Pancreas (tissue), 10 donors: ENCODE data around the gene ZCWPW1. TPM values are rescaled to one million over a fixed set of nuclear protein-coding genes. Genes with fewer than 3 reads are reported as not detected.
A peak's percentile ranks its signal among the peaks of the same experiment; 100 is the strongest.
"Not testable (repeated sequence)": the region's sequence is repeated elsewhere in the genome, so short reads cannot be mapped to it uniquely, and the experiment has no call there.

ENCODE experiments used
- ATAC-seq, 4 donors: fragments of 200-7000 bp; cut with Tn5 transposase; one replicate each; pipeline versions ENCODE4 v1.8.0 to v1.9.1; 2020; ENCODE audit warnings: mild to moderate bottlenecking in 4 of 4, moderate library complexity in 4 of 4
- DNase-seq, 6 donors: peaks; one replicate each; pipeline ENCODE4 v3.0.0-alpha.2; 2020
- FAIRE-seq: peaks from 2 replicates; lab custom pipeline; 2012; peaks lifted over from hg19 to GRCh38; lab: Jason Lieb, UNC
- H3K27ac ChIP-seq, 4 donors: fragments of 200-600 bp; sonication (generic); 1 replicate in 3 of 4; 2 replicates in 1 of 4; pipeline versions ENCODE4 v1.5.0 to v1.8.0; 2020
- H3K27me3 ChIP-seq, 4 donors: fragments of 200-600 bp; one replicate each; pipeline ENCODE4 v1.8.0; 2021
- H3K36me3 ChIP-seq, 3 donors: fragments of 200-600 bp; sonication (generic) in 1 of 3; one replicate each; pipeline versions ENCODE4 v1.5.0 to v1.8.0; 2020 to 2021
- H3K4me1 ChIP-seq, 3 donors: fragments of 200-600 bp; one replicate each; pipeline ENCODE4 v1.8.0; 2021
- H3K4me3 ChIP-seq, 4 donors: fragments of 200-600 bp; sonication (generic) in 2 of 4; one replicate each; pipeline versions ENCODE4 v1.5.0 to v1.8.0; 2020 to 2021
- H3K9me3 ChIP-seq, 4 donors: fragments of 200-600 bp; one replicate each; pipeline ENCODE4 v1.8.0; 2021
- CTCF ChIP-seq, 4 donors: fragments of 200-600 bp; sonication (generic) in 3 of 4; IDR thresholded peaks; one replicate each; pipeline versions ENCODE4 v1.5.0 to v1.8.0; 2021; ENCODE audit warnings: antibody characterized with exemption in 4 of 4
- WGBS, 2 donors: extraction: QIAGEN DNeasy Blood & Tissue Kit; methylation state at CpG; one replicate each; pipeline ENCODE4 v1.1.7; 2013; 5-methylcytosine and 5-hydroxymethylcytosine counted together
- intact Hi-C, 3 donors: fragments of 100-400 bp; cut with DNase I; formaldehyde crosslinking; loops; one replicate each; pipeline versions ENCODE4 v1.11.1 to v1.14.2; 2022
- polyA plus RNA-seq, 2 donors: library from polyadenylated mRNA; stranded (reverse); fragments of 200-250 nt; gene quantifications; one replicate each; pipeline ENCODE4 v1.2.3, GENCODE V29; 2013
- total RNA-seq, 6 donors: library from RNA; stranded (reverse); fragmentation: NEBNext Ultra II Directional in 4 of 6; extraction: Animal tissue kit (Norgen Biotek cat#: 25700) in 4 of 6; gene quantifications; one replicate each; pipeline versions ENCODE4 v1.2.1 to v1.2.4, GENCODE V29; 2021 to 2023
- donor health status: healthy with polysubstance abuse.
- donor health status: DM: no; HTN: no; CAD: no; lungs with moderate emphysema.
- donor health status: DM: no; HTN: no; CAD: no.
- donor health status: control.
- donor health status: control.
- donor health status: Bipolar disorder and iron deficiency.
- donor health status: DM: yes; HTN: yes; CAD: no.
- donor health status: DM: no; HTN: no; CAD: no.
- donor health status: DM: no; HTN: no; CAD: no.
- donor health status: DM: yes; HTN: yes; CAD: no.

The ZCWPW1 gene
- total and polyA plus RNA-seq, 8 donors = 1.6 to 18.9 (median 2.3) TPM

- no peak for DNase-seq
- ATAC-seq = peak in 2 of 4 donors; percentile 50
These were observed 48.3 kb downstream of the ZCWPW1 start for GRCh38 chr7:100380196-100380595.

DNA sequence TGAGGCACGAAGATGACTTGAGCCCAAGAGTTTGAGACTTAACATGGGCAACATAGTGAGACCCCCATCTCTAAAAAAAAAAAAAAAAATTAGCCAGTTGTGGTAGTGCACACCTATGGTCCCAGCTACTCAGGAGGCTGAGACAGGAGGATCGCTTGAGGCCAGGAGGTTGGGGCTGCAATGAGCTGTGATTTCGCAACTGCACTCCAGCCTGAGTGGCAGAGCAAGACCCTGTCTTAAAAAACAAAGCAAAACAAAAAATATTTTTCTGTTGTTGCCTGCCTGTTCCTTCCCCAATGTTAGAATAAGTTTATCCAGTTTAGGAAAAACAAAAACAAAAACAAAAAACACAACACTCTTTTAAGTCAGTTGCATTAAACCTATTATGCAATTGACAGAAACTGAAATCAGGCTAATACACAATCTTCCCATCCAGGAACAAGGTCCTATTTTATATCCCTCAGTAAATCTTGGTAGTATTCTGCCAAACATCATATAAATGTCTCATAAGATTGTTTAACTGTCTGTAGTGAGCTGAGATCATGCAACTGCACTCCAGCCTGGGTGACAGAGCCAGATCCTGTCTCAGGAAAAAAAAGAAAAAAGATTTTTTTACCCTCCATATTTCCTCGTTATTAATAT lies 50.3 kb downstream of the ZCWPW1 start:
- no peak for TF ChIP-seq CTCF (IDR thresholded peaks at IDR 0.05)
- WGBS, 2 donors = 87 to 89% methylated on average over 4 of the region's 4 CpGs
- intact Hi-C loops = no loop called here
- H3K4me1 ChIP-seq = no peaks in the 10 kb centered on the region
- no peaks in the 10 kb centered on the region for H3K9me3 ChIP-seq
- H3K27me3 ChIP-seq = no peaks in the 10 kb centered on the region
- no peak overlapping the region for H3K4me3 ChIP-seq
- no peak for ATAC-seq
- no peak for DNase-seq
- FAIRE-seq = no peak
- no peak overlapping the region for H3K27ac ChIP-seq
- H3K36me3 ChIP-seq = no peaks in the 10 kb centered on the region

More at GRCh38 chr7:100380196-100380595, 48.3 kb downstream of the ZCWPW1 start:
- intact Hi-C loops = no loop called here
- H3K36me3 ChIP-seq = no peaks in the 10 kb centered on the region
- no peak for TF ChIP-seq CTCF (IDR thresholded peaks at IDR 0.05)
- FAIRE-seq = no peak
- peak overlapping the region in 1 of 4 donors; percentile 51 for H3K27ac ChIP-seq
- H3K9me3 ChIP-seq = no peaks in the 10 kb centered on the region
- H3K4me3 ChIP-seq = no peak overlapping the region
- H3K27me3 ChIP-seq = no peaks in the 10 kb centered on the region
- H3K4me1 ChIP-seq = no peaks in the 10 kb centered on the region
- WGBS, 2 donors = 81 to 88% methylated on average over 4 of the region's 4 CpGs

- ATAC-seq (no peak), FAIRE-seq (no peak)
- 94 to 96% methylated on average over 3 of the region's 3 CpGs for WGBS, 2 donors
These were observed 52.4 kb downstream of the ZCWPW1 start for GRCh38 chr7:100376066-100376465.

GRCh38 chr7:100374601-100375000 lies 53.9 kb downstream of the ZCWPW1 start:
- intact Hi-C loops = no loop called here
- no peak overlapping the region for H3K27ac ChIP-seq
- H3K4me1 ChIP-seq = no peaks in the 10 kb centered on the region
- TF ChIP-seq CTCF (IDR thresholded peaks at IDR 0.05) = no peak
- 77 to 84% methylated on average over 5 of the region's 5 CpGs for WGBS, 2 donors
- no peaks in the 10 kb centered on the region for H3K9me3 ChIP-seq
- ATAC-seq = no peak
- FAIRE-seq = no peak
- H3K36me3 ChIP-seq = no peaks in the 10 kb centered on the region
- no peaks in the 10 kb centered on the region for H3K27me3 ChIP-seq
- DNase-seq = no peak
- H3K4me3 ChIP-seq = peak overlapping the region in 1 of 4 donors; percentile 23

More at GRCh38 chr7:100376066-100376465, 52.4 kb downstream of the ZCWPW1 start:
- TF ChIP-seq CTCF (IDR thresholded peaks at IDR 0.05) = no peak
- intact Hi-C loops = no loop called here
- DNase-seq = no peak
- H3K9me3 ChIP-seq = no peaks in the 10 kb centered on the region
- no peak overlapping the region for H3K4me3 ChIP-seq
- H3K36me3 ChIP-seq = no peaks in the 10 kb centered on the region
- no peaks in the 10 kb centered on the region for H3K4me1 ChIP-seq
- H3K27ac ChIP-seq = no peak overlapping the region
- H3K27me3 ChIP-seq = no peaks in the 10 kb centered on the region

DNA sequence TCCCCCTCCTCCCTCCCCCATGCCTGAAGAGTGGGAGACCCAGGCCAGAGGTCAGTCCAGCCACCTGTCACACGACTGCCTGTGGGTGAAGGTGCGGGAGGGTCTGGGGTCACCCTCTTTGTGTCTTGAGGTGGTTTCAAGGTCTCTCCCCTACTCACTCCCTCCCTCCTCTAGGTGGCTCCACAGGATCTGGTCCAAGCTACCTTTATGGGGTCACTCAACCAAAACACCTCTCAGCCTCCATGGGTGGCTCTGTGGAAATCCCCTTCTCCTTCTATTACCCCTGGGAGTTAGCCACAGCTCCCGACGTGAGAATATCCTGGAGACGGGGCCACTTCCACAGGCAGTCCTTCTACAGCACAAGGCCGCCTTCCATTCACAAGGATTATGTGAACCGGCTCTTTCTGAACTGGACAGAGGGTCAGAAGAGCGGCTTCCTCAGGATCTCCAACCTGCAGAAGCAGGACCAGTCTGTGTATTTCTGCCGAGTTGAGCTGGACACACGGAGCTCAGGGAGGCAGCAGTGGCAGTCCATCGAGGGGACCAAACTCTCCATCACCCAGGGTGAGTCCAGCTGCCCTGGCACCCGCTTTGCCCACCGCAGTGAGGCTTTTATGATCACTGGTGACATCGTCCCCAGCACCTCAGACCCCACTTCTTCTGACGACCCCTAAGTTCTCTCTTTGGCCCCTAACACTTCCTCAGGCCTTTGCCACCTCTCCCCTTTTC lies 54.5 kb downstream of the ZCWPW1 start:
- H3K36me3 ChIP-seq, DNase-seq, intact Hi-C loops, FAIRE-seq, H3K9me3 ChIP-seq, H3K27me3 ChIP-seq, H3K4me1 ChIP-seq: not testable (repeated sequence)
- peak in 1 of 4 donors; percentile 37 for ATAC-seq
- Histone ChIP-seq H3K4me3 (peak overlapping the region in 1 of 4 donors; percentile 23), H3K27ac (peak overlapping the region in 1 of 4 donors; percentile 55)
- WGBS, 2 donors = 57 to 60% methylated on average over 14 to 15 of the region's 15 CpGs
